ENCODE results near the gene CHRM4.

The CHRM4 gene

DNA sequence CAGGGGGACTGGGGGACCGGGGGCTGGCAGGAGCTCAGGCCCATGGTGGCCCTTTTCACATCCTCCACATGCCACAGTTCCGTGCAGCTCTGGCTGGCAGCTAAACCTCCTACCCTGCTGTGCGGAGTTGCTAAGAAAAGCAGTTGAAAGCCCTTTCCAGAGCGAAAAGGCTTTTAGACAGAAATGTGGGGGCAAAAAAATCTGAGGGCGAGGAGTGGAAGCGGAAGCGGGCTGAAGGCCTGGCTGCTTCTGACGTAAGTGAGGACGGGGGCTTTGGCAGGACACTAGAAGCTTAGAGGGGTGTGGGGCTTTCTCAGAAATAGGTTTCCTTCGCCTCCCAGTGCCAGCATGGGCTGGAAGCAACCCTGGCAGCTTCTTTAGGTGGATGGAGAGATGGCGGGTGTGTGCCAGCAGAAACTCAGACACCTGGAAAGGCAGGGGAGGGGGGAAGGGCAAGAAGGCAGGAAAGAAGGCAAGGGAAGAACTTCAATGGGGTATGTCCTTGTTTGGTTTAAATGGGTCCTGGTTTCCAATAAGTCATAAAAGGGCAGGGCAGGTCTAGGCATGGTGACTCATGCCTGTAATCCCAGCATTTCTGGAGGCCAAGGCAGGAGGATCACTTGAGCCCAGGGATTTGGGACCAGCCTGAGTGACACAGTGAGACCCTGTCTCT lies 55.5 kb downstream of the CHRM4 start:
- no peak for TF ChIP-seq CTCF (conservative IDR thresholded peaks at IDR 0.05)
- no peak overlapping the region for H3K27ac ChIP-seq

DNA sequence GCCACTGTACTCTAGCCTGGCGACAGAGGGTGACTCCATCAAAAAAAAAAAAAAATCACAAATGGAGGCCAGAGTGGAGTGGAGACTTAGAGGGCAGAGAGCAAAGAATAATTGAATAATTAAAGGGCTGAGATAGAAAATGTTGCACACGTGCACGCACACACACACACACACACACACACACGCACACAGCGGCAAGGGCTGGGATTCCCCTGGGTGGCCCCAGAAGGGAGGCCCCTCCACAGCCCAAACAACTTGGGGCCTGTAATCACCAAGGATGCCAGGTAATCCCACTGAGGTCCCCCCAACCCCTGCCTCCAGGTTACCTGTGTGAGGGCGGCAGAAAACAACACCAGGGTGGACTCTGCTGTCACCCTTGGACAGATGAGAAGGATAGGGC lies 56.3 kb downstream of the CHRM4 start:
- TF ChIP-seq CTCF (conservative IDR thresholded peaks at IDR 0.05), result no peak

GRCh38 chr11:46334211-46334610 lies 57.4 kb downstream of the CHRM4 start:
- H3K27ac ChIP-seq, result no peak overlapping the region
- no peak for TF ChIP-seq CTCF (conservative IDR thresholded peaks at IDR 0.05)

More for the DNA sequence above, 56.3 kb downstream of the CHRM4 start:
- no peak overlapping the region for H3K27ac ChIP-seq
